ENCODE data around the gene KCTD7.

GRCh38 chr7:66591799-66592596 lies 36.7 kb upstream of the KCTD7 start:
- TF ChIP-seq CTCF (IDR thresholded peaks at IDR 0.05; ENCODE audit: insufficient read depth, low read depth, low read length), result no peak
- TF ChIP-seq EZH2 (IDR thresholded peaks at IDR 0.05; ENCODE audit: insufficient read depth, low read length), result no peak
